ENCODE data around the gene MGAT5.

The MGAT5 gene

GRCh38 chr2:134366359-134366758 lies 112.5 kb downstream of the MGAT5 start:
- Histone ChIP-seq H3K27ac (ENCODE audit: poor library complexity, severe bottlenecking) (no peak overlapping the region), H3K27me3 (ENCODE audit: insufficient read depth, poor library complexity, severe bottlenecking) (no peaks in the 10 kb centered on the region), H3K4me1 (ENCODE audit: insufficient read depth, poor library complexity, severe bottlenecking) (peaks cover 5% of the 10 kb centered on the region), H3K36me3 (ENCODE audit: low read depth) (no peaks in the 10 kb centered on the region; the same call in 1 of the 2 replicates), H3K9me3 (ENCODE audit: severe bottlenecking) (no peaks in the 10 kb centered on the region), H3K4me3 (ENCODE audit: severe bottlenecking) (no peak overlapping the region)
- DNase-seq (ENCODE audit: low spot score) (no peak), ATAC-seq (ENCODE audit: low read depth) (peak; percentile 57)
- TF ChIP-seq CTCF (IDR thresholded peaks at IDR 0.05; ENCODE audit: poor library complexity, severe bottlenecking) = no peak

DNA sequence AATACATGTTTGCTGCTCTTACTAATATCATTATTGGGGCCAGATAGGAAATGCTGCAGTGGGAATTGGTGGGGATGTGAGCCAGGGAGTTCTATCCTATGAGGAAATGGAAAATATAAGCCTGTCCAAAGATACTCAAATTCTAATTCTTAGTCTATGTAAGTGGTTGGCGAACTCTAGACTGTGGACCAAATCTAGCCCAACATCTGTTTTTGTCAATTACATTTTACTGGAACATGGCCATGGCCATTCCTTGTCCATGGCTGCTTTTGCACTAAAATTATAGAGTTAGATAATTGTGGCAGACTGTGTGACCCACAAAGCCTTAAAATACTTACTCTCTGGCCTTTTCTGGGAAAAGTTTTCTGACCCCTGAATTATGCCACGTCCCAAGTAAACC lies 113.3 kb downstream of the MGAT5 start:
- Histone ChIP-seq H3K4me3 (ENCODE audit: severe bottlenecking) (no peak overlapping the region), H3K4me1 (ENCODE audit: insufficient read depth, poor library complexity, severe bottlenecking) (peaks cover 5% of the 10 kb centered on the region), H3K27ac (ENCODE audit: poor library complexity, severe bottlenecking) (no peak overlapping the region), H3K27me3 (ENCODE audit: insufficient read depth, poor library complexity, severe bottlenecking) (no peaks in the 10 kb centered on the region), H3K36me3 (ENCODE audit: low read depth) (no peaks in the 10 kb centered on the region; the same call in 1 of the 2 replicates), H3K9me3 (ENCODE audit: severe bottlenecking) (no peaks in the 10 kb centered on the region)
- DNase-seq (ENCODE audit: low spot score) (no peak), ATAC-seq (ENCODE audit: low read depth) (no peak)
- no peak for TF ChIP-seq CTCF (IDR thresholded peaks at IDR 0.05; ENCODE audit: poor library complexity, severe bottlenecking)

GRCh38 chr2:134368009-134368817 lies 114.3 kb downstream of the MGAT5 start:
- H3K4me3 ChIP-seq (ENCODE audit: severe bottlenecking) = no peak overlapping the region
- H3K9me3 ChIP-seq (ENCODE audit: severe bottlenecking) = no peaks in the 10 kb centered on the region
- peaks cover 5% of the 10 kb centered on the region for H3K4me1 ChIP-seq (ENCODE audit: insufficient read depth, poor library complexity, severe bottlenecking)
- H3K27ac ChIP-seq (ENCODE audit: poor library complexity, severe bottlenecking) = no peak overlapping the region
- TF ChIP-seq CTCF (IDR thresholded peaks at IDR 0.05; ENCODE audit: poor library complexity, severe bottlenecking) = no peak
- ATAC-seq (ENCODE audit: low read depth) (no peak), DNase-seq (ENCODE audit: low spot score) (no peak)
- H3K36me3 ChIP-seq (ENCODE audit: low read depth) = no peaks in the 10 kb centered on the region; the same call in 1 of the 2 replicates
- no peaks in the 10 kb centered on the region for H3K27me3 ChIP-seq (ENCODE audit: insufficient read depth, poor library complexity, severe bottlenecking)

DNA sequence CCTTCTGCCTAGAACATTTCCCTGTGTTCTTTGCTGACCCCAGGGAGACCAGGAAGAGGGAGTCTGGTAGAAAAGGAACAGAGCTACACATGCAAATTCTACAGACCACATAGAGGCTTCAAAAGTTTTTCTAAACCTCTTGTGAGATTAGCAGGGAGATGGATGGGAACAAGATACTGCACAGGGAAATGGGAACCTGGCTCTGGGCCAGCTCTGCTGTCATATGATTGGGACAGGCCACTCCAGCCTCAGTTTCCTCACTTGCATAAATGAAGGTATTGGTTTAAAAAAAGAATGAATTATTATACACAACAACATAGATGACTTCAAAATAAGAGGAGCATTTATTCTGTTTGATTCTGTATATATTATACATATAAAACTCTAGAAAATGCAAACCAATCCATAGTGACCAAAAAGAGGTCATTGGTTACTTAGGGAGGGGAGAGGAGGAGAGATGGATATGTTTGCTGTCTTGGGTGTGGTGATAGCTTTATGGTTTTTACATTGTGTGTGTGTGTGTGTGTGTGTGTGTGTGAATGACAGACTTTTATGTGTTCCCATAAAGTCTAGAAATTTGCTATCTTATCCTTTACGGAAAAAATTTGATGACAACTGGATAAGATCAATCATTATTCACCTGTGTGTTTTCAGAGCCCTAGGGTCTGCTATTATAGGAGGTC lies 115.5 kb downstream of the MGAT5 start:
- Histone ChIP-seq H3K4me3 (ENCODE audit: severe bottlenecking) (no peak overlapping the region), H3K27me3 (ENCODE audit: insufficient read depth, poor library complexity, severe bottlenecking) (no peaks in the 10 kb centered on the region), H3K36me3 (ENCODE audit: low read depth) (no peaks in the 10 kb centered on the region), H3K4me1 (ENCODE audit: insufficient read depth, poor library complexity, severe bottlenecking) (peaks cover 5% of the 10 kb centered on the region), H3K27ac (ENCODE audit: poor library complexity, severe bottlenecking) (no peak overlapping the region), H3K9me3 (ENCODE audit: severe bottlenecking) (no peaks in the 10 kb centered on the region)
- ATAC-seq (ENCODE audit: low read depth) (no peak), DNase-seq (ENCODE audit: low spot score) (no peak)
- TF ChIP-seq CTCF (IDR thresholded peaks at IDR 0.05; ENCODE audit: poor library complexity, severe bottlenecking) = no peak
